HepG2 (cell line): ENCODE results near the gene CHPF. TPM values are rescaled to one million over a fixed set of nuclear protein-coding genes. Genes with fewer than 3 reads are reported as not detected.
A peak's percentile ranks its signal among the peaks of the same experiment; 100 is the strongest.

ENCODE experiments used
- ASH2L ChIP-seq: fragments of 300-600, 200-600 bp; sonication (generic); IDR thresholded peaks from 2 replicates; pipeline ENCODE4 v1.7.0; 2017; ENCODE audit warnings: low read depth, mild to moderate bottlenecking, moderate library complexity, mixed read lengths, low read length; ENCODE audit not compliant: insufficient read length
- CENPX ChIP-seq: sonication (generic); formaldehyde crosslinking; IDR thresholded peaks from 2 replicates; pipeline ENCODE4 v1.9.0; 2021; ENCODE audit warnings: mild to moderate bottlenecking, missing genetic modification reagents, moderate library complexity
- EZH2 ChIP-seq: conservative IDR thresholded peaks from 2 replicates; pipeline ENCODE4 v1.6.1; 2012; ENCODE audit warnings: mild to moderate bottlenecking, low read depth, low read length, moderate library complexity
- GABPB1 ChIP-seq: IDR thresholded peaks from 2 replicates; pipeline ENCODE4 v1.6.1; 2016; ENCODE audit warnings: mild to moderate bottlenecking, missing genetic modification reagents, moderate library complexity, missing compliant biosample characterization
- HINFP ChIP-seq: sonication (generic); formaldehyde crosslinking; IDR thresholded peaks from 2 replicates; pipeline ENCODE4 v1.4.0; 2020; ENCODE audit warnings: low read depth, mild to moderate bottlenecking, missing genetic modification reagents
- IRF2 ChIP-seq: IDR thresholded peaks from 2 replicates; pipeline ENCODE4 v1.6.1; 2018; ENCODE audit warnings: missing genetic modification reagents, missing compliant biosample characterization
- JARID2 ChIP-seq: sonication (generic); formaldehyde crosslinking; IDR thresholded peaks from 2 replicates; pipeline ENCODE4 v1.8.1; 2023; ENCODE audit warnings: missing genetic modification reagents, inconsistent platforms; ENCODE audit not compliant: insufficient replicate concordance
- KDM6A ChIP-seq: IDR thresholded peaks from 2 replicates; pipeline ENCODE4 v1.6.1; 2016; ENCODE audit warnings: low read depth
- MAFG ChIP-seq: sonication (generic); formaldehyde crosslinking; IDR thresholded peaks from 2 replicates; pipeline ENCODE4 v1.5.1; 2020; ENCODE audit warnings: mild to moderate bottlenecking, missing genetic modification reagents
- MAZ ChIP-seq, 2 experiments: sonication (generic) in 1 of 2; formaldehyde crosslinking in 1 of 2; IDR thresholded peaks; 2 replicates each; pipeline versions ENCODE4 v1.5.0 to v1.6.1; 2012 to 2020; ENCODE audit warnings: low read depth in 2 of 2, mild to moderate bottlenecking in 2 of 2, borderline replicate concordance in 1 of 2, improper control_type of control experiment in 1 of 2, low read length in 1 of 2, missing genetic modification reagents in 1 of 2, moderate library complexity in 1 of 2
- PTBP1 ChIP-seq: fragments of 200-400 bp; formaldehyde crosslinking; IDR thresholded peaks from 2 replicates; pipeline ENCODE4 v1.6.1; 2018; ENCODE audit warnings: low read length, low read depth; ENCODE audit not compliant: poor library complexity, severe bottlenecking
- RAD51 ChIP-seq: fragments of 450-650 bp; IDR thresholded peaks from 2 replicates; pipeline ENCODE4 v1.6.1; 2016; ENCODE audit warnings: borderline replicate concordance
- SPEN ChIP-seq: sonication (generic); formaldehyde crosslinking; IDR thresholded peaks from 2 replicates; pipeline ENCODE4 v1.5.1; 2020; ENCODE audit warnings: low read depth, mild to moderate bottlenecking, missing genetic modification reagents
- SYNCRIP ChIP-seq: fragments of 200-400 bp; formaldehyde crosslinking; IDR thresholded peaks from 2 replicates; pipeline ENCODE4 v1.6.1; 2018; ENCODE audit warnings: mild to moderate bottlenecking, low read depth, low read length; ENCODE audit not compliant: insufficient read depth
- ZBTB1 ChIP-seq: sonication (generic); formaldehyde crosslinking; IDR thresholded peaks from 2 replicates; pipeline ENCODE4 v1.4.0; 2020; ENCODE audit warnings: missing genetic modification reagents, borderline replicate concordance
- ZBTB7A ChIP-seq: sonication (generic); formaldehyde crosslinking; IDR thresholded peaks from 2 replicates; pipeline ENCODE4 v1.8.0; 2022; ENCODE audit warnings: mild to moderate bottlenecking, missing genetic modification reagents
- ZNF124 ChIP-seq: sonication (generic); formaldehyde crosslinking; IDR thresholded peaks from 2 replicates; pipeline ENCODE4 v1.4.0; 2020; ENCODE audit warnings: missing genetic modification reagents
- ZNF460 ChIP-seq: sonication (generic); formaldehyde crosslinking; IDR thresholded peaks from 2 replicates; pipeline ENCODE4 v1.5.1; 2020; ENCODE audit warnings: missing genetic modification reagents, mild to moderate bottlenecking, borderline replicate concordance
- ZNF546 ChIP-seq: sonication (generic); formaldehyde crosslinking; conservative IDR thresholded peaks from 2 replicates; pipeline ENCODE4 v1.8.1; 2023; ENCODE audit warnings: mild to moderate bottlenecking, missing genetic modification reagents
- ZNF556 ChIP-seq: sonication (generic); formaldehyde crosslinking; IDR thresholded peaks from 2 replicates; pipeline ENCODE4 v1.4.0; 2020; ENCODE audit warnings: mild to moderate bottlenecking, missing genetic modification reagents, borderline replicate concordance
- ZNF7 ChIP-seq: IDR thresholded peaks from 2 replicates; pipeline ENCODE4 v1.6.1; 2016; ENCODE audit warnings: missing biosample characterization, missing genetic modification reagents
- ZNF709 ChIP-seq: sonication (generic); formaldehyde crosslinking; IDR thresholded peaks from 2 replicates; pipeline ENCODE4 v1.5.0; 2020; ENCODE audit warnings: mild to moderate bottlenecking, missing genetic modification reagents
- ZNF776 ChIP-seq: sonication (generic); formaldehyde crosslinking; IDR thresholded peaks from 2 replicates; pipeline ENCODE4 v1.4.0; 2020; ENCODE audit warnings: mild to moderate bottlenecking, missing genetic modification reagents
- ZNF777 ChIP-seq: sonication (generic); formaldehyde crosslinking; IDR thresholded peaks from 2 replicates; pipeline ENCODE4 v1.4.0; 2020; ENCODE audit warnings: missing genetic modification reagents
- ZNF781 ChIP-seq: sonication (generic); formaldehyde crosslinking; IDR thresholded peaks from 2 replicates; pipeline ENCODE4 v1.5.1; 2020; ENCODE audit warnings: borderline replicate concordance, mild to moderate bottlenecking, missing genetic modification reagents; ENCODE audit errors: not compliant biosample characterization
- polyA plus RNA-seq, 8 experiments: library from polyadenylated mRNA; depleted of rRNA in 3 of 8; stranded (reverse) in 7 of 8; unstranded in 1 of 8; fragments of >200 nt; fragmentation: Illumina TruSeq in 4 of 8; extraction: Trizol in 4 of 8; gene quantifications; 2 replicates each; pipeline versions ENCODE4 v1.2.1 to v1.2.3, GENCODE V29; 2011 to 2016; ENCODE audit warnings: low read depth in 4 of 8, missing spikeins in 1 of 8, mixed read lengths in 1 of 8; ENCODE audit not compliant: insufficient read depth in 1 of 8
- total RNA-seq, 5 experiments: library from RNA; depleted of rRNA; stranded (reverse); fragments of >200 nt; fragmentation: Illumina TruSeq; extraction: Trizol; gene quantifications; 2 replicates each; pipeline ENCODE4 v1.2.3, GENCODE V29; 2016; ENCODE audit warnings: low read depth in 1 of 5

The CHPF gene
- total and polyA plus RNA-seq, 2 of the 13 experiments (the other 11 are each of a cell fraction or from before 2014, with no cell fraction given), result 79.6 to 111 TPM

DNA sequence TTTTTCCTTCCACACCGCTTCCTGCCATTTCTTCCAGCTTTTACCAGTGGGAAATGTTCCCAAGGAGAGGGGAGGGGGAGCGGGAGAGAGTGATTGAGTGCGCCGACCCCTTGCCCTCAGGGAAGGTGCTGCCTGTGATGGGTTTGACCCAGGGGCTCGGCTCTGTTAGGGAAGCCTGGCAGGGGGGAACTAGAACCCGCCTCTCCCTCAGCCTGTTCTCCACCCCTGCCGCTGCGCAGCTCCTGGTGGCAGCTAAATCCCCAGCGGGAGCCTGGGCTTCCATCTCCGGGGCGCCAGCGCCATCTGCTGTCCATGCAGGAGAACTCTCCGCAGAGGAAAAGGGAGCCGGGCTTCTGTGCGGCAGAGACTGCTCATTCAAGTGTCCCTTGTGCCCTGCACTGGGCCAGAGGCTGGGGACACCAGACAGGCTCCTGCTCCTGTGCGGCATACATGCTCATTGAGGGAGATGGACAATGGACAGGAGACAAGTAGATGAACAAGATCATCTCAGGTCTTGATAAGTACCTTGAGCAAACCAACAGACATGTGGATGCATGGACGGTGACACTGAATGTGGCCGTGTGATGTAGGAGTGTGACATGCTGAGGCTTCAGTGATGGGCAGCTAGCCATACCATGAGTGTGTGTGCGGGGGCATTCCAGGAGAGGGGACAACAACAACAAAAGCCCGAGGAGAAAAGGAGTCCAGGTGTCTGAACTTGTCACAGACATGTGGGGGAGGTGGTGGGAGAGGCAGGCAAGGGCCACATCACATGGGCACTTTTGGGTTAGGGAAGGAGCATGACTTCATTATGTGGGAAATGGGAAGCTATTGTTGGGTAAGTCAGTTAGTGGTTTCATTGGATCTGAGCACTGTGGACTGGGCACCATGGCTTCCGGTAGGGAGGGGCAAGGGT, 13.3 kb downstream of the CHPF start (continued):
- no peak for TF ChIP-seq ZNF460 (CRISPR knock-in tag)
- no peak; the same call in 1 of the 2 replicates for TF ChIP-seq EZH2
- TF ChIP-seq IRF2, result peak; percentile 49; the same call in 1 of the 2 replicates
- no peak for TF ChIP-seq KDM6A (CRISPR knock-in tag)
- TF ChIP-seq ZNF124 (CRISPR knock-in tag), result peak; percentile 72; the same call in 1 of the 2 replicates
- TF ChIP-seq ZNF7 (CRISPR knock-in tag), result no peak
- TF ChIP-seq RAD51, result no peak
- TF ChIP-seq ZNF781, result no peak
- no peak for TF ChIP-seq CENPX
- no peak for TF ChIP-seq ZBTB7A
- TF ChIP-seq ZNF546 (CRISPR knock-in tag), result no peak
- 0 out of 2 replicates have a peak, but pooled peaks have one; percentile 24 for TF ChIP-seq SPEN
- peak; percentile 34; the same call in 1 of the 2 replicates for TF ChIP-seq MAZ (IDR thresholded peaks at IDR 0.05; ENCODE audit: borderline replicate concordance, low read depth, low read length)
- peak; percentile 69; the same call in 1 of the 2 replicates for TF ChIP-seq MAZ (CRISPR knock-in tag; IDR thresholded peaks at IDR 0.05; ENCODE audit: low read depth)
- no peak for TF ChIP-seq ASH2L
- no peak for TF ChIP-seq ZBTB1 (CRISPR knock-in tag)
- no peak for TF ChIP-seq ZNF777 (CRISPR knock-in tag)
- TF ChIP-seq GABPB1, result peak; percentile 46; the same call in 1 of the 2 replicates
- TF ChIP-seq ZNF556 (CRISPR knock-in tag), result peak; percentile 79
- no peak for TF ChIP-seq MAFG
- no peak for TF ChIP-seq HINFP (CRISPR knock-in tag)
- no peak for TF ChIP-seq PTBP1
- TF ChIP-seq ZNF709 (CRISPR knock-in tag), result no peak; the same call in 1 of the 2 replicates
- no peak for TF ChIP-seq JARID2 (CRISPR knock-in tag)
- no peak for TF ChIP-seq ZNF776 (CRISPR knock-in tag)
- TF ChIP-seq SYNCRIP, result no peak
